ENCODE results near the gene SLC27A5.
A peak's percentile ranks its signal among the peaks of the same experiment; 100 is the strongest.

SLC27A5 gene

GRCh38 chr19:58536852-58537798, 25.3 kb upstream of the SLC27A5 start:
- no peak overlapping the region for H3K4me3 ChIP-seq (ENCODE audit: low read depth, low read length)
- no peak for DNase-seq (ENCODE audit: low read depth)

- no peak for DNase-seq (ENCODE audit: low read depth)
- H3K4me3 ChIP-seq (ENCODE audit: low read depth, low read length), result no peak overlapping the region
These were observed 24.1 kb upstream of the SLC27A5 start for GRCh38 chr19:58535857-58536256.

- H3K4me3 ChIP-seq (ENCODE audit: low read depth, low read length), result no peak overlapping the region
These were observed 19.4 kb upstream of the SLC27A5 start for GRCh38 chr19:58531034-58531840.

GRCh38 chr19:58529405-58529804, 17.6 kb upstream of the SLC27A5 start:
- H3K4me3 ChIP-seq (ENCODE audit: low read depth, low read length), result no peak overlapping the region
- no peak for DNase-seq (ENCODE audit: low read depth)

More at GRCh38 chr19:58531034-58531840, 19.4 kb upstream of the SLC27A5 start:
- no peak for DNase-seq (ENCODE audit: low read depth)

- no peak for DNase-seq (ENCODE audit: low read depth)
- H3K4me3 ChIP-seq (ENCODE audit: low read depth, low read length), result no peak overlapping the region
These were observed 10.9 kb upstream of the SLC27A5 start for GRCh38 chr19:58522709-58523108.

- no peak for DNase-seq (ENCODE audit: low read depth)
- no peak overlapping the region for H3K4me3 ChIP-seq (ENCODE audit: low read depth, low read length)
These were observed 9.9 kb upstream of the SLC27A5 start for GRCh38 chr19:58521651-58522050.

GRCh38 chr19:58520257-58520599, 8.4 kb upstream of the SLC27A5 start:
- DNase-seq (ENCODE audit: low read depth), result no peak
- H3K4me3 ChIP-seq (ENCODE audit: low read depth, low read length), result peak overlapping the region; percentile 84

GRCh38 chr19:58519355-58520256, 7.8 kb upstream of the SLC27A5 start, which contains the start of gene ZBTB45:
ZBTB45 (minus strand) TSS chr19:58519810; CDS start chr19:58517673, 2,137 bp downstream.
- peak within 1 kb of the TSS; percentile 84 for H3K4me3 ChIP-seq (ENCODE audit: low read depth, low read length)
- DNase-seq (ENCODE audit: low read depth), result peak; percentile 87

GRCh38 chr19:58519087-58519354, 7.2 kb upstream of the SLC27A5 start:
- H3K4me3 ChIP-seq (ENCODE audit: low read depth, low read length), result peak overlapping the region; percentile 84

GRCh38 chr19:58518256-58519086, 6.7 kb upstream of the SLC27A5 start:
- H3K4me3 ChIP-seq (ENCODE audit: low read depth, low read length), result peak overlapping the region; percentile 84
- DNase-seq (ENCODE audit: low read depth), result no peak

More at GRCh38 chr19:58519087-58519354, 7.2 kb upstream of the SLC27A5 start:
- DNase-seq (ENCODE audit: low read depth), result peak; percentile 31

- DNase-seq (ENCODE audit: low read depth), result no peak
- H3K4me3 ChIP-seq (ENCODE audit: low read depth, low read length), result no peak overlapping the region
These were observed 5.4 kb upstream of the SLC27A5 start for GRCh38 chr19:58516964-58517833.

- DNase-seq (ENCODE audit: low read depth), result no peak
- no peak overlapping the region for H3K4me3 ChIP-seq (ENCODE audit: low read depth, low read length)
These were observed 4.5 kb upstream of the SLC27A5 start for GRCh38 chr19:58516246-58516836.

GRCh38 chr19:58515259-58515658, 3.5 kb upstream of the SLC27A5 start:
- H3K4me3 ChIP-seq (ENCODE audit: low read depth, low read length), result no peak overlapping the region
- DNase-seq (ENCODE audit: low read depth), result no peak

- DNase-seq (ENCODE audit: low read depth), result no peak
- peak overlapping the region; percentile 55 for H3K4me3 ChIP-seq (ENCODE audit: low read depth, low read length)
These were observed 2.8 kb upstream of the SLC27A5 start for GRCh38 chr19:58514564-58515022.

- peak overlapping the region; percentile 55 for H3K4me3 ChIP-seq (ENCODE audit: low read depth, low read length)
- peak; percentile 56 for DNase-seq (ENCODE audit: low read depth)
These were observed 2.1 kb upstream of the SLC27A5 start for GRCh38 chr19:58513694-58514563.

- H3K4me3 ChIP-seq (ENCODE audit: low read depth, low read length), result no peak overlapping the region
- DNase-seq (ENCODE audit: low read depth), result no peak
These were observed 1.5 kb upstream of the SLC27A5 start for GRCh38 chr19:58513213-58513693.
